GM12878 (cell line): ENCODE measurements around the gene HINT2. TPM values are rescaled to one million over a fixed set of nuclear protein-coding genes. Genes with fewer than 3 reads are reported as not detected.

Experiments
- ATAC-seq: fragments of 200-7000 bp; cut with Tn5 transposase; 3 replicates; pipeline ENCODE4 v1.9.1; 2020; ENCODE audit warnings: mild to moderate bottlenecking, moderate library complexity
- BruUV-seq: library from RNA; stranded (reverse); fragments of 400-500 nt; replicated peaks from 2 replicates; lab custom pipeline; 2021; lab: Mats Ljungman, UMichigan
- CTCF ChIA-PET: fragments of 300-600 bp; sonication (Branson Sonifier 250); formaldehyde crosslinking; extraction: SDS; loops from one replicate; lab custom pipeline; 2021; ENCODE audit warnings: inconsistent platforms; lab: Yijun Ruan, JAX
- POLR2A ChIA-PET: fragments of 350-600 bp; formaldehyde crosslinking; extraction: SDS; loops from one replicate; lab custom pipeline; 2021; ENCODE audit warnings: inconsistent platforms; lab: Charles Lee
- RAD21 ChIA-PET: fragments of 300-600 bp; sonication (Branson Sonifier 250); formaldehyde crosslinking; loops from one replicate; lab custom pipeline; 2023; ENCODE audit warnings: antibody characterized with exemption; ENCODE audit not compliant: unreplicated experiment; lab: Charles Lee
- SMC1A ChIA-PET: fragments of 300-600 bp; sonication (Branson Sonifier 250); formaldehyde crosslinking; loops from one replicate; lab custom pipeline; 2023; ENCODE audit not compliant: unreplicated experiment, uncharacterized antibody; lab: Charles Lee
- DNase-seq: peaks from one replicate; pipeline ENCODE4 v3.0.0-alpha.2; 2011; ENCODE audit warnings: low read depth, low spot score
- FAIRE-seq: peaks from 3 replicates; lab custom pipeline; 2011; peaks lifted over from hg19 to GRCh38; lab: Jason Lieb, UNC
- H2AFZ ChIP-seq: 2 replicates; pipeline ENCODE4 v1.6.0; 2011; ENCODE audit warnings: low read depth, low read length, control low read depth; ENCODE audit not compliant: control insufficient read depth
- H3K27ac ChIP-seq: 2 replicates; pipeline ENCODE4 v1.5.1; 2011; ENCODE audit warnings: control low read depth; ENCODE audit not compliant: control insufficient read depth, insufficient read depth
- H3K27me3 ChIP-seq, 2 experiments: replicated peaks in 1 of 2; 2 replicates each; pipeline versions ENCODE4 v1.6.0 to v1.6.1; 2011; ENCODE audit warnings: low read length in 1 of 2; ENCODE audit not compliant: control insufficient read depth in 2 of 2, insufficient read depth in 2 of 2
- H3K36me3 ChIP-seq, 2 experiments: 2 replicates each; pipeline ENCODE4 v1.5.1; 2011; ENCODE audit warnings: low read length in 1 of 2; ENCODE audit not compliant: control insufficient read depth in 2 of 2, insufficient read depth in 2 of 2
- H3K4me1 ChIP-seq: 2 replicates; pipeline ENCODE4 v1.6.1; 2011; ENCODE audit warnings: mild to moderate bottlenecking, low read length, moderate library complexity, mixed read lengths; ENCODE audit not compliant: control insufficient read depth, insufficient read depth
- H3K4me2 ChIP-seq: 2 replicates; pipeline ENCODE4 v1.6.0; 2011; ENCODE audit warnings: control low read depth; ENCODE audit not compliant: control insufficient read depth, insufficient read depth
- H3K4me3 ChIP-seq: fragments of 200-600 bp; sonication (generic); 2 replicates; pipeline ENCODE4 v1.5.1; 2016
- H3K79me2 ChIP-seq: 2 replicates; pipeline ENCODE4 v1.6.0; 2011; ENCODE audit warnings: low read length; ENCODE audit not compliant: control insufficient read depth, insufficient read depth
- H3K9ac ChIP-seq: 2 replicates; pipeline ENCODE4 v1.8.0; 2011; ENCODE audit warnings: low read length, control low read depth, mixed read lengths; ENCODE audit not compliant: control insufficient read depth, insufficient read depth
- H3K9me3 ChIP-seq: replicated peaks from 3 replicates; pipeline ENCODE4 v1.5.1; 2011; ENCODE audit warnings: mild to moderate bottlenecking, low read length; ENCODE audit not compliant: control insufficient read depth, insufficient read depth
- H4K20me1 ChIP-seq: 2 replicates; pipeline ENCODE4 v1.6.0; 2011; ENCODE audit not compliant: control insufficient read depth, insufficient read depth
- CREB1 ChIP-seq: IDR thresholded peaks from 2 replicates; pipeline ENCODE4 v1.6.1; 2012; ENCODE audit warnings: low read depth, mild to moderate bottlenecking, inconsistent platforms
- CTCF ChIP-seq, 3 experiments: IDR thresholded peaks in 2 of 3; conservative IDR thresholded peaks in 1 of 3; 2 replicates each; pipeline ENCODE4 v1.5.1; 2011; ENCODE audit warnings: low read depth in 3 of 3, low read length in 3 of 3, mild to moderate bottlenecking in 3 of 3, control low read depth in 2 of 3, moderate library complexity in 2 of 3, inconsistent platforms in 1 of 3, mixed read lengths in 1 of 3; ENCODE audit not compliant: control insufficient read depth in 2 of 3, insufficient read depth in 1 of 3; ENCODE audit errors: extremely low read depth in 1 of 3
- GATAD2B ChIP-seq: fragments of 450-650 bp; conservative IDR thresholded peaks from 2 replicates; pipeline ENCODE4 v1.6.1; 2017; ENCODE audit warnings: low read depth, mild to moderate bottlenecking, moderate library complexity
- IRF4 ChIP-seq: IDR thresholded peaks from 2 replicates; pipeline ENCODE4 v1.6.1; 2011; ENCODE audit warnings: low read depth, low read length
- NBN ChIP-seq: fragments of 450-650 bp; IDR thresholded peaks from 2 replicates; pipeline ENCODE4 v1.6.1; 2016
- PAX5 ChIP-seq: IDR thresholded peaks from 2 replicates; pipeline ENCODE4 v1.6.1; 2011; ENCODE audit warnings: low read depth, low read length, borderline replicate concordance
- POU2F2 ChIP-seq: IDR thresholded peaks from 3 replicates; pipeline ENCODE4 v1.6.1; 2011; ENCODE audit warnings: low read depth, mild to moderate bottlenecking, low read length, borderline replicate concordance
- SRF ChIP-seq, 2 experiments: IDR thresholded peaks; 2 replicates each; pipeline ENCODE4 v1.6.1; 2011; ENCODE audit warnings: low read depth in 2 of 2, low read length in 2 of 2, mild to moderate bottlenecking in 1 of 2, moderate library complexity in 1 of 2
- TCF3 ChIP-seq: IDR thresholded peaks from 2 replicates; pipeline ENCODE4 v1.6.1; 2012; ENCODE audit warnings: low read depth, mild to moderate bottlenecking, low read length, borderline replicate concordance; ENCODE audit not compliant: insufficient read depth
- ZNF592 ChIP-seq: fragments of 450-650 bp; IDR thresholded peaks from 2 replicates; pipeline ENCODE4 v1.6.1; 2017; ENCODE audit warnings: mild to moderate bottlenecking, moderate library complexity
- whole genome bisulfite sequencing: methylation state at CpG from one replicate; pipeline ENCODE4 v1.1.6; 2016; ENCODE audit warnings: low lambda C conversion rate; ENCODE audit not compliant: insufficient replicate concordance, insufficient coverage; ENCODE audit errors: missing lambda C conversion rate; 5-methylcytosine and 5-hydroxymethylcytosine counted together
- in situ Hi-C: fragments of 300-500 bp; cut with MboI; formaldehyde crosslinking; loops from 9 replicates; pipeline ENCODE4 v1.14.3; 2018; ENCODE audit warnings: mixed read lengths
- intact Hi-C: fragments of 100-400 bp; cut with micrococcal nuclease; formaldehyde crosslinking; loops from one replicate; pipeline ENCODE4 v1.14.2; 2022; ENCODE audit not compliant: unreplicated experiment
- polyA plus RNA-seq, 11 experiments: library from polyadenylated mRNA; depleted of rRNA in 4 of 11; unstranded in 6 of 11; stranded (reverse) in 5 of 11; fragments of >200 nt; fragmentation: Nextera tagmentation in 4 of 11; fragmentation: Illumina TruSeq in 1 of 11; extraction: Ambion mirVana in 4 of 11; extraction: Trizol in 1 of 11; gene quantifications; 1 replicate in 1 of 11; 2 replicates in 10 of 11; pipeline versions ENCODE4 v1.2.1 to v1.2.3, GENCODE V29; 2011 to 2016; ENCODE audit warnings: inconsistent platforms in 2 of 11, missing spikeins in 2 of 11, low read depth in 1 of 11
- total RNA-seq, 4 experiments: library from RNA; depleted of rRNA in 3 of 4; stranded (reverse); fragments of >200 nt in 3 of 4; fragmentation: Illumina TruSeq in 1 of 4; extraction: Trizol in 1 of 4; gene quantifications; 2 replicates each; pipeline versions ENCODE4 v1.2.1 to v1.2.3, GENCODE V29; 2013 to 2021

HINT2 gene
- total and polyA plus RNA-seq, 10 of the 15 experiments (the other 5 are each of a cell fraction or from before 2014, with no cell fraction given), result 12.1 to 144 (median 51.7) TPM

- FAIRE-seq, result no peak
- Histone ChIP-seq H3K9ac (no peak overlapping the region), H3K4me2 (no peak overlapping the region), H3K4me3 (no peak overlapping the region), H3K4me1 (peaks cover 10% of the 10 kb centered on the region), H4K20me1 (no peaks in the 10 kb centered on the region), H3K27ac (no peak overlapping the region), H3K36me3 (no peaks in the 10 kb centered on the region), H3K27me3 (no peaks in the 10 kb centered on the region; a peak in 1 of 4 replicates), H3K79me2 (peaks cover 3% of the 10 kb centered on the region), H2AFZ (no peak overlapping the region), H3K9me3 (no peaks in the 10 kb centered on the region)
- no peak for DNase-seq
- in situ Hi-C loops (loop anchor here (10.0 kb wide), 1 partner anchor 714 kb away; the partner anchor contains the start of gene STOML2), intact Hi-C loops (loop anchor here (10.0 kb wide), 2 partner anchors 214 to 704 kb away; partner anchors contain the start of genes ATOSB and TESK1)
- no peak for ATAC-seq
- ChIA-PET RAD21 (no interaction called here), POLR2A (no interaction called here), SMC1A (interaction anchor here (1.2 kb wide), 1 partner anchor 15 kb away, joined by 4 read pairs; no protein-coding TSS in a partner anchor), CTCF (no interaction called here)
- TF ChIP-seq CREB1 (no peak), IRF4 (no peak), POU2F2 (no peak), NBN (no peak), PAX5 (no peak), TCF3 (no peak), SRF (IDR thresholded peaks at IDR 0.05; ENCODE audit: low read depth in 2 of 2, low read length in 2 of 2) (no peak), GATAD2B (no peak)
- no TSS peak for BruUV-seq
- 43% methylated on average over 3 of the region's 3 CpGs for WGBS
Observed at GRCh38 chr9:35818341-35818740, 3.5 kb upstream of the HINT2 start.

- H2AFZ ChIP-seq, result no peak overlapping the region
- H3K9me3 ChIP-seq, result no peaks in the 10 kb centered on the region
- SMC1A ChIA-PET, result interaction anchor here (1.0 kb wide), 1 partner anchor 66 kb away, joined by 3 read pairs; no protein-coding TSS in a partner anchor
- no peak overlapping the region for H3K4me3 ChIP-seq
- RAD21 ChIA-PET, result interaction anchor here (1.5 kb wide), 1 partner anchor 66 kb away, joined by 3 read pairs; no protein-coding TSS in a partner anchor
- TF ChIP-seq IRF4 (no peak), ZNF592 (no peak), CTCF (IDR thresholded peaks at IDR 0.05 in 2 of 3, conservative IDR thresholded peaks at IDR 0.05 in 1 of 3; ENCODE audit: control insufficient read depth in 2 of 3, extremely low read depth in 1 of 3, insufficient read depth in 1 of 3, low read depth in 3 of 3, low read length in 3 of 3) (0 out of 6 replicates have a peak, but pooled peaks of 1 of the 3 experiments have one; percentile 6)
- TF ChIP-seq, all 136 proteins: peak for 1
- intact Hi-C loops (loop anchor here (10.0 kb wide), 2 partner anchors 212 to 702 kb away; partner anchors contain the start of genes ATOSB and TESK1), in situ Hi-C loops (loop anchor here (10.0 kb wide), 1 partner anchor 712 kb away; the partner anchor contains the start of gene STOML2)
- 0% methylated on average over 1 of the region's 1 CpG for WGBS
- Histone ChIP-seq H3K27ac (no peak overlapping the region), H3K4me2 (no peak overlapping the region), H3K4me1 (peaks cover 22% of the 10 kb centered on the region), H4K20me1 (no peaks in the 10 kb centered on the region), H3K79me2 (peaks cover 3% of the 10 kb centered on the region), H3K27me3 (no peaks in the 10 kb centered on the region; a peak in 1 of 4 replicates), H3K9ac (no peak overlapping the region), H3K36me3 (no peaks in the 10 kb centered on the region)
- FAIRE-seq (no peak), DNase-seq (no peak), ATAC-seq (no peak)
- POLR2A ChIA-PET, result no interaction called here
- no TSS peak for BruUV-seq
- CTCF ChIA-PET, result interaction anchor here (1.2 kb wide), 1 partner anchor 19 kb away, joined by 4 read pairs; no protein-coding TSS in a partner anchor
Observed at GRCh38 chr9:35816708-35817107, 1.9 kb upstream of the HINT2 start.
